Mesenchymal stem cell (in vitro differentiated cells and primary cell): Measurements from ENCODE around the gene HPSE2.

Source experiments
- DNase-seq: peaks from one replicate; pipeline ENCODE4 v3.0.0-alpha.2; 2013
- H2AFZ ChIP-seq: one replicate; pipeline ENCODE4 v1.6.1; 2013; ENCODE audit warnings: low read depth, mild to moderate bottlenecking, control low read depth, inconsistent platforms, low read length, moderate library complexity
- H2AK5ac ChIP-seq: 2 replicates; pipeline ENCODE4 v1.6.1; 2013; ENCODE audit warnings: low read length, moderate library complexity, mild to moderate bottlenecking, inconsistent platforms; ENCODE audit not compliant: severe bottlenecking
- H2BK120ac ChIP-seq: one replicate; pipeline ENCODE4 v1.6.1; 2013; ENCODE audit warnings: low read depth, mild to moderate bottlenecking, inconsistent platforms, low read length, moderate library complexity
- H2BK12ac ChIP-seq, 2 experiments: one replicate each; pipeline ENCODE4 v1.6.1; 2013; ENCODE audit warnings: inconsistent platforms in 2 of 2, low read length in 2 of 2, mild to moderate bottlenecking in 2 of 2, moderate library complexity in 2 of 2, control low read depth in 1 of 2
- H2BK15ac ChIP-seq: one replicate; pipeline ENCODE4 v1.6.1; 2013; ENCODE audit warnings: mild to moderate bottlenecking, low read depth, inconsistent platforms; ENCODE audit not compliant: poor library complexity, severe bottlenecking
- H2BK5ac ChIP-seq: 2 replicates; pipeline ENCODE4 v1.6.1; 2013; ENCODE audit warnings: low read depth, mild to moderate bottlenecking, low read length, control low read depth, inconsistent platforms; ENCODE audit not compliant: poor library complexity, severe bottlenecking
- H3K14ac ChIP-seq, 2 experiments: one replicate each; pipeline ENCODE4 v1.6.1; 2013; ENCODE audit warnings: inconsistent platforms in 2 of 2, low read length in 2 of 2, control low read depth in 1 of 2, mild to moderate bottlenecking in 1 of 2, moderate library complexity in 1 of 2
- H3K18ac ChIP-seq, 2 experiments: one replicate each; pipeline ENCODE4 v1.6.1; 2013; ENCODE audit warnings: inconsistent platforms in 2 of 2, low read length in 2 of 2, control low read depth in 1 of 2, low read depth in 1 of 2, mild to moderate bottlenecking in 1 of 2
- H3K23ac ChIP-seq, 2 experiments: one replicate each; pipeline ENCODE4 v1.6.1; 2013; ENCODE audit warnings: inconsistent platforms in 2 of 2, low read length in 2 of 2, mild to moderate bottlenecking in 2 of 2, moderate library complexity in 2 of 2, control low read depth in 1 of 2
- H3K27ac ChIP-seq: 2 replicates; pipeline ENCODE4 v1.5.1; 2013; ENCODE audit warnings: mild to moderate bottlenecking, moderate library complexity, low read length, control low read depth, inconsistent platforms; ENCODE audit not compliant: poor library complexity, severe bottlenecking
- H3K27me3 ChIP-seq, 2 experiments: 2 replicates each; pipeline versions ENCODE4 v1.6.1 to v1.7.0; 2013; ENCODE audit warnings: low read length in 2 of 2, mild to moderate bottlenecking in 2 of 2, moderate library complexity in 2 of 2, control low read depth in 1 of 2, inconsistent platforms in 1 of 2; ENCODE audit not compliant: control insufficient read depth in 1 of 2, insufficient read depth in 1 of 2
- H3K36me3 ChIP-seq, 2 experiments: 2 replicates each; pipeline versions ENCODE4 v1.6.1 to v1.7.0; 2013; ENCODE audit warnings: low read length in 2 of 2, control low read depth in 1 of 2, inconsistent platforms in 1 of 2, low read depth in 1 of 2, mild to moderate bottlenecking in 1 of 2; ENCODE audit not compliant: insufficient read depth in 2 of 2, control insufficient read depth in 1 of 2
- H3K4ac ChIP-seq, 2 experiments: one replicate each; pipeline ENCODE4 v1.6.1; 2013; ENCODE audit warnings: inconsistent platforms in 2 of 2, low read length in 2 of 2, mild to moderate bottlenecking in 2 of 2, moderate library complexity in 2 of 2, control low read depth in 1 of 2, low read depth in 1 of 2
- H3K4me1 ChIP-seq: 2 replicates; pipeline ENCODE4 v1.6.1; 2013; ENCODE audit warnings: low read depth, low read length, control low read depth; ENCODE audit not compliant: control insufficient read depth, insufficient read depth
- H3K4me2 ChIP-seq: 2 replicates; pipeline ENCODE4 v1.6.1; 2013; ENCODE audit warnings: low read length, mild to moderate bottlenecking, inconsistent platforms; ENCODE audit not compliant: poor library complexity, severe bottlenecking
- H3K4me3 ChIP-seq, 2 experiments: 2 replicates each; pipeline versions ENCODE4 v1.5.1 to v1.7.0; 2013; ENCODE audit warnings: low read length in 2 of 2, mild to moderate bottlenecking in 2 of 2, control low read depth in 1 of 2, low read depth in 1 of 2; ENCODE audit not compliant: insufficient read depth in 1 of 2
- H3K79me1 ChIP-seq: replicated peaks from 2 replicates; pipeline ENCODE4 v1.6.1; 2013; ENCODE audit warnings: mild to moderate bottlenecking, control low read depth, low read length, inconsistent platforms; ENCODE audit not compliant: poor library complexity, severe bottlenecking
- H3K9ac ChIP-seq: 2 replicates; pipeline ENCODE4 v1.7.0; 2013; ENCODE audit warnings: mild to moderate bottlenecking, low read length, moderate library complexity
- H3K9me3 ChIP-seq: 2 replicates; pipeline ENCODE4 v1.7.0; 2013; ENCODE audit warnings: mild to moderate bottlenecking, low read length; ENCODE audit not compliant: control insufficient read depth
- H4K8ac ChIP-seq: one replicate; pipeline ENCODE4 v1.6.1; 2013; ENCODE audit warnings: inconsistent platforms, mild to moderate bottlenecking, low read length, moderate library complexity
- H4K91ac ChIP-seq: one replicate; pipeline ENCODE4 v1.6.1; 2013; ENCODE audit warnings: mild to moderate bottlenecking, low read length, inconsistent platforms
- WGBS: methylation state at CpG from one replicate; pipeline ENCODE4 v1.1.7; 2013; ENCODE audit warnings: mixed read lengths; 5-methylcytosine and 5-hydroxymethylcytosine counted together

HPSE2 gene

GRCh38 chr10:98613446-98613845 lies 622.2 kb downstream of the HPSE2 start:
- Histone ChIP-seq H3K27ac (no peak overlapping the region), H3K14ac (no peak overlapping the region), H3K18ac (peak overlapping the region; percentile 40 to 48), H2BK12ac (peak overlapping the region in 1 of 2 experiments; percentile 69), H2BK5ac (no peak overlapping the region), H3K27me3 (no peaks in the 10 kb centered on the region), H2BK120ac (no peak overlapping the region), H4K91ac (peak overlapping the region; percentile 25), H3K9ac (no peak overlapping the region), H2AFZ (no peak overlapping the region), H3K36me3 (no peaks in the 10 kb centered on the region), H2AK5ac (no peak overlapping the region), H3K23ac (no peak overlapping the region), H4K8ac (no peak overlapping the region), H3K4ac (no peak overlapping the region), H2BK15ac (no peak overlapping the region), H3K79me1 (no peaks in the 10 kb centered on the region), H3K4me3 (no peak overlapping the region), H3K4me1 (no peaks in the 10 kb centered on the region), H3K4me2 (no peak overlapping the region), H3K9me3 (no peaks in the 10 kb centered on the region)
- WGBS, result 88% methylated on average over 1 of the region's 1 CpG
- DNase-seq, result no peak

DNA sequence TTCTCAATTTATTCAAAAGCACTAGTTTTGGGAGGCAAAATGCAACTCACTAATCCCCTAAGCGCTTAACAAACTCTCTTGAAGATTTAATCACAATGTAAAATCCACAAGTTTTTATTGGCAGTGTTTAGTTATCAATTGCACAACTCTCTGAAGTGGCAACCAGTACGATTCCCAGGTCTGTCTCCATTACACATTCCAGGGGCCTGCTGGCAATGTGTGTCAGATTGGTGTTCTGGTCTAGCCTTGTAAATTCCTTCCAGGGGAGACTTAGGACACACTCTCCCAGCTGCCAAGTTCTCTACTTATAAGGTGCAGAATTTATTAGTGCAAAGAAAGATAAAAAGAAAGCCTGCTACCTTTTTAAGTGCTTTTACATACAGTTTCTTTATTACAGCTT lies 624.2 kb downstream of the HPSE2 start:
- H3K9me3 ChIP-seq, result no peaks in the 10 kb centered on the region
- H3K9ac ChIP-seq, result no peak overlapping the region
- H4K91ac ChIP-seq, result no peak overlapping the region
- DNase-seq, result peak; percentile 43
- H2AFZ ChIP-seq, result no peak overlapping the region
- no peaks in the 10 kb centered on the region for H3K36me3 ChIP-seq
- H3K18ac ChIP-seq, result peak overlapping the region in 1 of 2 experiments; percentile 37
- H2AK5ac ChIP-seq, result no peak overlapping the region
- no peak overlapping the region for H3K4me3 ChIP-seq
- no peak overlapping the region for H2BK120ac ChIP-seq
- WGBS, result 27% methylated on average over 2 of the region's 2 CpGs
- no peaks in the 10 kb centered on the region for H3K4me1 ChIP-seq
- H3K4ac ChIP-seq, result peak overlapping the region in 1 of 2 experiments; percentile 82
- no peak overlapping the region for H3K27ac ChIP-seq
- H2BK15ac ChIP-seq, result no peak overlapping the region
- H4K8ac ChIP-seq, result no peak overlapping the region
- no peaks in the 10 kb centered on the region for H3K79me1 ChIP-seq
- H3K23ac ChIP-seq, result no peak overlapping the region
- H3K14ac ChIP-seq, result no peak overlapping the region
- no peak overlapping the region for H2BK12ac ChIP-seq
- H3K4me2 ChIP-seq, result no peak overlapping the region
- H3K27me3 ChIP-seq, result no peaks in the 10 kb centered on the region
- no peak overlapping the region for H2BK5ac ChIP-seq

DNA sequence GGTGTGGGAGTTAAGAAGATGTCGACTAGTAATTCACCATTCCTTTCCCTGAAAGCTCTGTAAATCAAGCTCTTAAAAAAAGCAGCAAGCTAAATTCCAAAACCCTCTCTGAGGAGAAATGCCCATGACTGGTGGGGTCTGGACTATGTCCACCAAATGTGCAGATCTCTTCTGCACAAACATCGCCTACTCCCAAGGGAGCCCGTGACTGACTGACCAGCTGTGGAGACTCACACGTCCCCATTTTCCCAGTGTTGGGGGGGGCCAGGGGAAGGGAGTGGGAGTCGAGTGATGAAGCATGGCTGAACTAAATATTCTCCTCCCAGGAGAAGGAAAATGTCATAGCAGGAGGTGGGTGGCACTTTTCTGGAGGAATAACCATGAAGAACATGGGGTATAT lies 624.8 kb downstream of the HPSE2 start:
- no peak overlapping the region for H4K91ac ChIP-seq
- H2BK12ac ChIP-seq, result no peak overlapping the region
- H2AFZ ChIP-seq, result no peak overlapping the region
- no peaks in the 10 kb centered on the region for H3K79me1 ChIP-seq
- H3K27me3 ChIP-seq, result no peaks in the 10 kb centered on the region
- no peak overlapping the region for H3K4me3 ChIP-seq
- no peak overlapping the region for H2BK120ac ChIP-seq
- no peaks in the 10 kb centered on the region for H3K4me1 ChIP-seq
- no peaks in the 10 kb centered on the region for H3K9me3 ChIP-seq
- no peak overlapping the region for H3K9ac ChIP-seq
- peak overlapping the region in 1 of 2 experiments; percentile 82 for H3K4ac ChIP-seq
- peak; percentile 69 for DNase-seq
- H3K14ac ChIP-seq, result no peak overlapping the region
- H2BK15ac ChIP-seq, result no peak overlapping the region
- H3K4me2 ChIP-seq, result no peak overlapping the region
- H3K36me3 ChIP-seq, result no peaks in the 10 kb centered on the region
- H3K18ac ChIP-seq, result peak overlapping the region in 1 of 2 experiments; percentile 37
- no peak overlapping the region for H2BK5ac ChIP-seq
- no peak overlapping the region for H2AK5ac ChIP-seq
- H3K27ac ChIP-seq, result no peak overlapping the region
- H3K23ac ChIP-seq, result no peak overlapping the region
- H4K8ac ChIP-seq, result no peak overlapping the region
- WGBS, result 11% methylated on average over 4 of the region's 5 CpGs

GRCh38 chr10:98610301-98610700 lies 625.4 kb downstream of the HPSE2 start:
- peak overlapping the region; percentile 16 to 61 for H3K18ac ChIP-seq
- no peak overlapping the region for H3K4me2 ChIP-seq
- peak; percentile 64 for DNase-seq
- no peak overlapping the region for H2BK5ac ChIP-seq
- H3K9me3 ChIP-seq, result no peaks in the 10 kb centered on the region
- H3K27me3 ChIP-seq, result no peaks in the 10 kb centered on the region
- H3K79me1 ChIP-seq, result no peaks in the 10 kb centered on the region
- H2BK120ac ChIP-seq, result no peak overlapping the region
- no peaks in the 10 kb centered on the region for H3K4me1 ChIP-seq
- no peak overlapping the region for H3K23ac ChIP-seq
- no peak overlapping the region for H2AK5ac ChIP-seq
- no peaks in the 10 kb centered on the region for H3K36me3 ChIP-seq
- H2BK12ac ChIP-seq, result peak overlapping the region; percentile 51 to 59
- no peak overlapping the region for H3K27ac ChIP-seq
- H2AFZ ChIP-seq, result no peak overlapping the region
- peak overlapping the region; percentile 30 for H4K8ac ChIP-seq
- H3K14ac ChIP-seq, result peak overlapping the region in 1 of 2 experiments; percentile 11
- H2BK15ac ChIP-seq, result no peak overlapping the region
- 38% methylated on average over 1 of the region's 1 CpG for WGBS
- peak overlapping the region; percentile 40 to 46 for H3K4ac ChIP-seq
- H4K91ac ChIP-seq, result no peak overlapping the region
- no peak overlapping the region for H3K9ac ChIP-seq
- no peak overlapping the region for H3K4me3 ChIP-seq
